Endothelial cell of umbilical vein (primary cell): ENCODE measurements around the gene SLC8A1. TPM values are rescaled to one million over a fixed set of nuclear protein-coding genes. Genes with fewer than 3 reads are reported as not detected.

ENCODE experiments used
- BruUV-seq: library from RNA; stranded (reverse); fragments of 400-500 nt; replicated peaks from 2 replicates; lab custom pipeline; 2021; lab: Mats Ljungman, UMichigan
- CTCF ChIA-PET: fragments of 300-600, 350-600 bp; sonication (Branson Sonifier 250); formaldehyde crosslinking; loops from one replicate; lab custom pipeline; 2021; ENCODE audit warnings: antibody characterized with exemption, inconsistent platforms; lab: Charles Lee
- POLR2A ChIA-PET: fragments of 300-600, 350-600 bp; sonication (Branson Sonifier 250); formaldehyde crosslinking; loops from one replicate; lab custom pipeline; 2021; ENCODE audit warnings: antibody characterized with exemption, inconsistent platforms; lab: Charles Lee
- DNase-seq: peaks from one replicate; pipeline ENCODE4 v3.0.0-alpha.2; 2011; ENCODE audit warnings: low read depth, low spot score
- FAIRE-seq: peaks from 2 replicates; lab custom pipeline; 2011; peaks lifted over from hg19 to GRCh38; lab: Jason Lieb, UNC
- H2AFZ ChIP-seq: 2 replicates; pipeline ENCODE4 v1.6.0; 2012; ENCODE audit warnings: low read depth, low read length, control low read depth, inconsistent platforms
- H3K27ac ChIP-seq: 2 replicates; pipeline ENCODE4 v1.5.1; 2011; ENCODE audit warnings: low read depth, mild to moderate bottlenecking, control low read depth, low read length, moderate library complexity; ENCODE audit not compliant: insufficient read depth
- H3K27me3 ChIP-seq, 2 experiments: 2 replicates each; pipeline versions ENCODE4 v1.6.0 to v1.6.1; 2011; ENCODE audit warnings: low read length in 2 of 2, mixed read lengths in 1 of 2; ENCODE audit not compliant: control insufficient read depth in 2 of 2, insufficient read depth in 2 of 2
- H3K36me3 ChIP-seq, 2 experiments: 2 replicates in 1 of 2; 3 replicates in 1 of 2; pipeline ENCODE4 v1.5.1; 2011; ENCODE audit warnings: low read length in 2 of 2, mild to moderate bottlenecking in 1 of 2, moderate library complexity in 1 of 2; ENCODE audit not compliant: control insufficient read depth in 2 of 2, insufficient read depth in 2 of 2; ENCODE audit errors: extremely low read depth in 1 of 2
- H3K4me1 ChIP-seq: 3 replicates; pipeline ENCODE4 v1.5.1; 2011; ENCODE audit warnings: mild to moderate bottlenecking, low read length; ENCODE audit not compliant: control insufficient read depth, insufficient read depth; ENCODE audit errors: extremely low read depth
- H3K4me2 ChIP-seq: 2 replicates; pipeline ENCODE4 v1.6.1; 2011; ENCODE audit warnings: low read length, control low read depth, mixed read lengths; ENCODE audit not compliant: insufficient read depth
- H3K4me3 ChIP-seq, 3 experiments: fragments of 200-600 bp in 1 of 3; sonication (generic), shearing (Covaris generic) in 1 of 3; replicated peaks in 1 of 3; 2 replicates each; pipeline ENCODE4 v1.5.1; 2011 to 2016; ENCODE audit warnings: control low read depth in 3 of 3, low read length in 3 of 3, mild to moderate bottlenecking in 2 of 3, inconsistent platforms in 1 of 3, low read depth in 1 of 3, moderate library complexity in 1 of 3; ENCODE audit not compliant: insufficient read depth in 1 of 3
- H3K79me2 ChIP-seq: 2 replicates; pipeline ENCODE4 v1.6.0; 2012; ENCODE audit warnings: low read length, inconsistent platforms; ENCODE audit not compliant: control insufficient read depth, insufficient read depth
- H3K9ac ChIP-seq: replicated peaks from 2 replicates; pipeline ENCODE3; 2011; ENCODE audit warnings: low read length, control low read depth; ENCODE audit not compliant: insufficient read depth; ENCODE audit errors: extremely low read depth
- H3K9me1 ChIP-seq: replicated peaks from 3 replicates; pipeline ENCODE4 v1.6.0; 2011; ENCODE audit warnings: mild to moderate bottlenecking, low read length; ENCODE audit not compliant: control insufficient read depth, insufficient read depth; ENCODE audit errors: extremely low read depth
- H3K9me3 ChIP-seq: replicated peaks from 2 replicates; pipeline ENCODE4 v1.5.1; 2012; ENCODE audit warnings: low read length, inconsistent platforms; ENCODE audit not compliant: control insufficient read depth, insufficient read depth
- H4K20me1 ChIP-seq: replicated peaks from 2 replicates; pipeline ENCODE3; 2011; ENCODE audit warnings: mild to moderate bottlenecking, low read length; ENCODE audit not compliant: control insufficient read depth, insufficient read depth; ENCODE audit errors: extremely low read depth
- CTCF ChIP-seq, 2 donors: IDR thresholded peaks; 1 replicate in 1 of 2; 2 replicates in 1 of 2; pipeline ENCODE4 v1.5.1; 2011; ENCODE audit warnings: low read length in 2 of 2, mild to moderate bottlenecking in 2 of 2, moderate library complexity in 2 of 2, control low read depth in 1 of 2, inconsistent platforms in 1 of 2, low read depth in 1 of 2; ENCODE audit not compliant: insufficient read depth in 1 of 2; ENCODE audit errors: extremely low read depth in 1 of 2
- EZH2 ChIP-seq: IDR thresholded peaks from 2 replicates; pipeline ENCODE4 v1.6.1; 2012; ENCODE audit warnings: borderline replicate concordance, low read depth, mild to moderate bottlenecking, moderate library complexity, low read length, inconsistent platforms; ENCODE audit not compliant: severe bottlenecking
- FOS ChIP-seq: IDR thresholded peaks from 2 replicates; pipeline ENCODE4 v1.6.1; 2011; ENCODE audit warnings: mild to moderate bottlenecking, low read length, moderate library complexity, borderline replicate concordance; ENCODE audit not compliant: insufficient read depth
- GATA2 ChIP-seq: IDR thresholded peaks from 2 replicates; pipeline ENCODE4 v1.7.0; 2011; ENCODE audit warnings: low read depth, mild to moderate bottlenecking, moderate library complexity, mixed read lengths, low read length; ENCODE audit not compliant: insufficient read length, insufficient read depth
- JUN ChIP-seq: IDR thresholded peaks from 2 replicates; pipeline ENCODE4 v1.6.1; 2011; ENCODE audit warnings: borderline replicate concordance, low read depth; ENCODE audit not compliant: insufficient read length, insufficient read depth
- MAX ChIP-seq: IDR thresholded peaks from 2 replicates; pipeline ENCODE4 v1.6.1; 2011; ENCODE audit not compliant: insufficient read depth, insufficient read length
- MYC ChIP-seq: IDR thresholded peaks from one replicate; pipeline ENCODE4 v1.6.1; 2011; ENCODE audit warnings: mild to moderate bottlenecking, low read depth, low read length
- POLR2A ChIP-seq: IDR thresholded peaks from 2 replicates; pipeline ENCODE4 v1.6.1; 2012; ENCODE audit warnings: low read depth, mild to moderate bottlenecking, control low read depth, low read length
- POLR2AphosphoS5 ChIP-seq: IDR thresholded peaks from 2 replicates; pipeline ENCODE4 v1.6.1; 2012; ENCODE audit warnings: low read depth, mild to moderate bottlenecking, control low read depth, low read length, moderate library complexity; ENCODE audit not compliant: insufficient read depth
- dilution Hi-C: fragments of 300-500 bp; cut with MboI; formaldehyde crosslinking; loops from one replicate; pipeline ENCODE4 v1.15.0; 2019; ENCODE audit warnings: low sequenced_read_pairs; ENCODE audit not compliant: extremely low pct_ligation_motif_present
- intact Hi-C: fragments of 100-400 bp; cut with micrococcal nuclease; formaldehyde crosslinking; loops from one replicate; pipeline ENCODE4 v1.10.0; 2022
- polyA plus RNA-seq, 4 experiments: library from polyadenylated mRNA; depleted of rRNA in 3 of 4; stranded (reverse) in 3 of 4; unstranded in 1 of 4; fragments of >200 nt; gene quantifications; 2 replicates each; pipeline versions ENCODE4 v1.2.1 to v1.2.3, GENCODE V29; 2011 to 2012; ENCODE audit warnings: missing spikeins in 1 of 4
- total RNA-seq: library from RNA; stranded (reverse); gene quantifications from 2 replicates; pipeline ENCODE4 v1.2.3, GENCODE V29; 2021

The SLC8A1 gene
- total and polyA plus RNA-seq, 2 donors (not counting 3 experiments of a cell fraction or from before 2014, with no cell fraction given) = 0.19 to 1.8 TPM

GRCh38 chr2:40409734-40410133, 42.2 kb downstream of the SLC8A1 start:
- H3K79me2 ChIP-seq = no peaks in the 10 kb centered on the region
- no peak overlapping the region for H3K4me2 ChIP-seq
- BruUV-seq = no TSS peak
- peaks cover 4% of the 10 kb centered on the region for H3K4me1 ChIP-seq
- no peak for DNase-seq
- dilution Hi-C loops = no loop called here
- H3K9ac ChIP-seq = no peak overlapping the region
- CTCF ChIA-PET = no interaction called here
- POLR2A ChIA-PET = no interaction called here
- no peaks in the 10 kb centered on the region for H3K36me3 ChIP-seq
- H3K4me3 ChIP-seq = no peak overlapping the region
- FAIRE-seq = no peak
- H3K9me3 ChIP-seq = no peaks in the 10 kb centered on the region
- intact Hi-C loops = no loop called here
- H3K27me3 ChIP-seq = no peaks in the 10 kb centered on the region
- no peaks in the 10 kb centered on the region for H3K9me1 ChIP-seq
- H4K20me1 ChIP-seq = no peaks in the 10 kb centered on the region
- H3K27ac ChIP-seq = no peak overlapping the region
- no peak overlapping the region for H2AFZ ChIP-seq
- no peak for TF ChIP-seq FOS
- TF ChIP-seq MYC = no peak
- no peak for TF ChIP-seq POLR2AphosphoS5
- no peak for TF ChIP-seq JUN
- no peak for TF ChIP-seq CTCF (IDR thresholded peaks at IDR 0.05; ENCODE audit: extremely low read depth in 1 of 2, insufficient read depth in 1 of 2, low read depth in 1 of 2, low read length in 2 of 2)
- TF ChIP-seq EZH2 = no peak
- no peak for TF ChIP-seq GATA2
- TF ChIP-seq MAX = no peak
- TF ChIP-seq POLR2A = no peak
